ENCODE measurements around the gene EFCAB9. TPM values are rescaled to one million over a fixed set of nuclear protein-coding genes. Genes with fewer than 3 reads are reported as not detected.

EFCAB9 gene
- total RNA-seq, 3 donors from 2014 or later = not detected

DNA sequence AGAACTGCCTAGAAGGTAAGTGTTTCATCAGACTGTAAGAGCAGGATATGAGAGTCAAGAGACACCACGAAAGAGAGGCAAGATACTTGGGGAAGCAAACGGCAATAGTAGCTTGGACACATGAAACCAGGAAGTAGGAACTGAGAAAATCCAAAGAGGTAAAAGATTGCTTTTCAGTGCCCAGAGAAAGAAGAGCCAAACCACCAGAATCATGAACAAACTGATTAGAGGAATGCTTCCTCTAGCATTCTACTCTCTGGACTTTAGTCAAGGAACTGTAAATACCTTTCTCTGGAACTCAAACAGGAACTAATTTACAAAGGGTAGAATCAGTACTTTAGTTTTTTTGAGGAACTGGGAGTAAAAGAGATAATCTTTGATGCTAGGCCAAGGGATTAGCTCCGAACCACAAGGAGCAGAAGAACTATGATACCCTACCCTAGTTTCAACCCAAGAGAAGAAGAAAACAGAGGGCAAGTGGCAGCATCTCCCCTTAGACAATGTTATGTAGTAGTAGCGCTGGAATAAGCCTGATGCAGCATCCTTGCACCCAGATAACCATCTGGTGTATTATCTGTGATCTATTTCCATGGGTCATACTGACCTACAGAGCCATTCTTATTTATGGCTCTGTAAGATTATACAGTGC lies 41.3 kb downstream of the EFCAB9 start:
- H3K27me3 ChIP-seq = no peaks in the 10 kb centered on the region
- peaks cover 0 to 16% of the 10 kb centered on the region in 2 donors for H3K4me1 ChIP-seq
- H3K9me3 ChIP-seq = no peaks in the 10 kb centered on the region
- intact Hi-C loops (cut with DNase I; ENCODE audit: low total_unique reads) = no loop called here
- H3K4me3 ChIP-seq = no peak overlapping the region
- H3K27ac ChIP-seq = peak overlapping the region; percentile 57 to 70
- H3K36me3 ChIP-seq = no peaks in the 10 kb centered on the region
- TF ChIP-seq POLR2AphosphoS5 (IDR thresholded peaks at IDR 0.05) (no peak), POLR2A (IDR thresholded peaks at IDR 0.05) (no peak)
- TF ChIP-seq, protein P1, sequence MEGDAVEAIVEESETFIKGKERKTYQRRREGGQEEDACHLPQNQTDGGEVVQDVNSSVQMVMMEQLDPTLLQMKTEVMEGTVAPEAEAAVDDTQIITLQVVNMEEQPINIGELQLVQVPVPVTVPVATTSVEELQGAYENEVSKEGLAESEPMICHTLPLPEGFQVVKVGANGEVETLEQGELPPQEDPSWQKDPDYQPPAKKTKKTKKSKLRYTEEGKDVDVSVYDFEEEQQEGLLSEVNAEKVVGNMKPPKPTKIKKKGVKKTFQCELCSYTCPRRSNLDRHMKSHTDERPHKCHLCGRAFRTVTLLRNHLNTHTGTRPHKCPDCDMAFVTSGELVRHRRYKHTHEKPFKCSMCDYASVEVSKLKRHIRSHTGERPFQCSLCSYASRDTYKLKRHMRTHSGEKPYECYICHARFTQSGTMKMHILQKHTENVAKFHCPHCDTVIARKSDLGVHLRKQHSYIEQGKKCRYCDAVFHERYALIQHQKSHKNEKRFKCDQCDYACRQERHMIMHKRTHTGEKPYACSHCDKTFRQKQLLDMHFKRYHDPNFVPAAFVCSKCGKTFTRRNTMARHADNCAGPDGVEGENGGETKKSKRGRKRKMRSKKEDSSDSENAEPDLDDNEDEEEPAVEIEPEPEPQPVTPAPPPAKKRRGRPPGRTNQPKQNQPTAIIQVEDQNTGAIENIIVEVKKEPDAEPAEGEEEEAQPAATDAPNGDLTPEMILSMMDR (IDR thresholded peaks at IDR 0.05) = no peak
- DNase-seq (ENCODE audit: low spot score in 2 of 2) = no peak

DNA sequence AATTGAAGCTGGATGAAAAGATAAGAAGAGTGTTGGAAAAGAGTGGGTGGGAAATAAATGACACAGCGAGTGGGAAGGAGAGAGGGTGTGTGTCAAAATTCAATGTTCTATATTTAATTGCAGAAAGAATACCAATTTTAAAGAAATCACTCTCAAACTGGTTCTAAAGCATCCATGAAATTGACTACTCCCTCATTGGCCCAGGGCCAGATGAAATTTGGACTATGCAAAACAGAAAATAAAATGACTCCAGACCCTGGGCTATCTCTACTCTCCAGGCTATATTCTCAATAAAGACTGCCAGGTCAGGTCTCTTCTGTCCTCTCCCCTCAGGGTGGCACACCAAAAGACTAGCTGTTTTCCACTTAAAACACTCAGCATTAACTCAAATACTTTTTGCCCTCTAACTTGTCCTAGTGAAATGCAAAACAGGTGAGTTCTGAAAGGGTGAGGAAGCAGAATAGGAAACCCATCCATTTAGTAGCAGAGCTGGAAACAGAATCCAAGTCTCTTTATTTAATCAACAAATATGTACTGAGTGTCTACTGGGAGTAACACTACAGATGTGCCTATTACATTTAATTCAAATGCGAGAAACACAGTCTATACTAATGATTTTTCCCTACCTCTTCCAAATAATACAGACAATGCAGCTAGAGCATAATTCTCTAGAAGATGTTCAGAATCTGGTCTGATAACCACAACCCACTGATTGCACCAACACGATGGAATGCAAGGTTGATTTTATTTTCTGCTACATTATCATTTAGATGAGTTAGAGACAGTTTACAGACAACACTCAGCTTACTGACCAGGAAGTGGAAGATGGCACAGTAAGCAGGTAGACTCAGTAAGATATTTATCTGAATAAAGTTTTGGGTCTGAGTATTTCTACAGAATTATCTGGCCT lies 42.1 kb downstream of the EFCAB9 start:
- TF ChIP-seq, protein P1 (IDR thresholded peaks at IDR 0.05) = no peak
- TF ChIP-seq POLR2A (IDR thresholded peaks at IDR 0.05) (no peak), POLR2AphosphoS5 (IDR thresholded peaks at IDR 0.05) (no peak)
- intact Hi-C loops (cut with DNase I; ENCODE audit: low total_unique reads) = no loop called here
- H3K36me3 ChIP-seq = no peaks in the 10 kb centered on the region
- no peaks in the 10 kb centered on the region for H3K9me3 ChIP-seq
- H3K27me3 ChIP-seq = no peaks in the 10 kb centered on the region
- no peak for DNase-seq (ENCODE audit: low spot score in 2 of 2)
- peak overlapping the region in 1 of 2 donors; percentile 57 for H3K27ac ChIP-seq
- no peak overlapping the region for H3K4me3 ChIP-seq
- peaks cover 0 to 16% of the 10 kb centered on the region in 2 donors for H3K4me1 ChIP-seq

DNA sequence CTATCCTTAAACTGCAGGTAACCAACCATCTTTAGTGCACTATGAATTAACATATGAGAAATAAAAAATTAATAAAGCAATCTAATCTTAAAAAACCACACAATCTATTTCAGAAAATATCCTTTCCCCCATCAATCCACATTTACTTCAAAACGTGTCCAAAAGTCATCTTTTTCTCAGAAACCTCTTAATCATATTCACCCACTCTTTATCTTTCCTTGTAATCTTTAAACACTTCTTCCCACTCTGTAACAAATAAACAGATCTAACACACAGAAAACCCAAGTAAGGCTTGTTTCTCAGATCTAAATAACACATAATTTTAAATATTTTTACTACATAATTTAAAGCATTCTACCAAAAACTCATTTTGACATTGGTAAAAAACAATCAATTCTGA lies 44.4 kb downstream of the EFCAB9 start:
- H3K4me3 ChIP-seq = no peak overlapping the region
- H3K27me3 ChIP-seq = no peaks in the 10 kb centered on the region
- intact Hi-C loops (cut with DNase I; ENCODE audit: low total_unique reads) = no loop called here
- H3K9me3 ChIP-seq = no peaks in the 10 kb centered on the region
- H3K27ac ChIP-seq = no peak overlapping the region
- DNase-seq (ENCODE audit: low spot score in 2 of 2) = no peak
- TF ChIP-seq, protein P1 (IDR thresholded peaks at IDR 0.05) = no peak
- no peak for TF ChIP-seq POLR2AphosphoS5 (IDR thresholded peaks at IDR 0.05)
- TF ChIP-seq POLR2A (IDR thresholded peaks at IDR 0.05) = no peak
- H3K36me3 ChIP-seq = no peaks in the 10 kb centered on the region
- peaks cover 0 to 16% of the 10 kb centered on the region in 2 donors for H3K4me1 ChIP-seq

DNA sequence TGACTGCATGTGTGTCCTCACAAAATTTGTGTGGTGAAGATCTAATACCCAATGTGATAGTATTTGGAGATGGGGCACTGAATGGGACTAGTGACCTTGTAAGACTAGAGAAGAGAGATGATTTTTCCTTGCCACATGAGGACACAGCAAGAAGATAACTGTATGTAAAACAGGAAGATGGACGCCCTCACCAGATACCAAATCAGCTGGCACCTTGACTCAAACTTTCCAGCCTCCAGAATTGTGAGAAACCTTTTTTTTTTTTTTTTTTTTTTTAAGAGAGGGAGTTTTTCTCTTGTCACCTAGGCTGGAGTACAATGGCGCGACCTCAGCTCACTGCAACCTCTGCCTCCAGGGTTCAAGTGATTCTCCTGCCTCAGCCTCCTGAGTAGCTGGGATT lies 49.3 kb downstream of the EFCAB9 start:
- no peaks in the 10 kb centered on the region for H3K27me3 ChIP-seq
- intact Hi-C loops (cut with DNase I; ENCODE audit: low total_unique reads) = no loop called here
- no peaks in the 10 kb centered on the region for H3K9me3 ChIP-seq
- TF ChIP-seq, protein P1 (IDR thresholded peaks at IDR 0.05) = no peak
- no peak overlapping the region for H3K4me3 ChIP-seq
- H3K36me3 ChIP-seq = no peaks in the 10 kb centered on the region
- H3K4me1 ChIP-seq = no peaks in the 10 kb centered on the region
- no peak overlapping the region for H3K27ac ChIP-seq
- DNase-seq (ENCODE audit: low spot score in 2 of 2) = no peak

DNA sequence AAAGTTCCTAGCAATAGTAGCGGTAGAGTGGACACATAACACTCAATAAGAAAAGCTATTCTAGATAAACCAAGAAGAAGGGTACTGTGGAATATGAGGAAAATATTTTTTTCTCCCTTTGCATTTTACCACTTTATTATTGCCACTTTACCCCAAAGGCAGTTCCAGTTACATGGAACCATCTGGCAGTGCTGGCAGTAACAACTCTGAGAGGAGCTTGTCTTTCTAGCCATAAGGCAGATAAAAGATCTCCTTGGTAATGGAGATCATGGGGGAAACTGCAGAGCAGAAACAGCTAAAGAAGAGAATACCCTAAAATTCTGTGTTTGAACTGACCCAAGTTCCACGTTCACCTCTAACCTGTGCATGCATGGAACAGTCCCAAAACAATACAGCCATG lies 51.1 kb downstream of the EFCAB9 start:
- no peaks in the 10 kb centered on the region for H3K27me3 ChIP-seq
- H3K9me3 ChIP-seq = no peaks in the 10 kb centered on the region
- DNase-seq (ENCODE audit: low spot score in 2 of 2) = no peak
- H3K4me1 ChIP-seq = no peaks in the 10 kb centered on the region
- no peaks in the 10 kb centered on the region for H3K36me3 ChIP-seq
- TF ChIP-seq POLR2A (IDR thresholded peaks at IDR 0.05) (no peak), POLR2AphosphoS5 (IDR thresholded peaks at IDR 0.05) (no peak)
- TF ChIP-seq, protein P1 (IDR thresholded peaks at IDR 0.05) = no peak
- H3K27ac ChIP-seq = peak overlapping the region in 1 of 2 donors; percentile 17
- intact Hi-C loops (cut with DNase I; ENCODE audit: low total_unique reads) = no loop called here
- H3K4me3 ChIP-seq = no peak overlapping the region
